Stimulated activated CD8-positive, alpha-beta memory T cell treated with anti-CD3 and anti-CD28 coated beads, Interleukin-4, amount 100 ng/mL, for 4 hours (primary cell): ENCODE results near the gene PARD6B.
A peak's percentile ranks its signal among the peaks of the same experiment; 100 is the strongest.
"Not testable (repeated sequence)": the region's sequence is repeated elsewhere in the genome, so short reads cannot be mapped to it uniquely, and the experiment has no call there.

Source experiments
- DNase-seq, 2 donors: peaks; one replicate each; pipeline ENCODE4 v3.0.0-alpha.2; 2020; ENCODE audit warnings: low read depth in 2 of 2, low spot score in 1 of 2

The PARD6B gene

GRCh38 chr20:50731055-50731929, at the start of gene PARD6B:
Gene PARD6B, plus strand, starts transcription at chr20:50731580. Its CDS starts 207 bp downstream, at chr20:50731787.
- DNase-seq = peak; percentile 99 to 100

GRCh38 chr20:50682065-50682464, 49.3 kb upstream of the PARD6B start:
- DNase-seq = no peak

GRCh38 chr20:50682947-50683530, 48.3 kb upstream of the PARD6B start:
- no peak for DNase-seq

- no peak for DNase-seq
Observed at GRCh38 chr20:50683570-50683969, 47.8 kb upstream of the PARD6B start.

- no peak for DNase-seq
Observed at GRCh38 chr20:50686821-50687220, 44.6 kb upstream of the PARD6B start.

GRCh38 chr20:50688256-50688975, 43.0 kb upstream of the PARD6B start:
- DNase-seq = no peak

GRCh38 chr20:50689864-50690649, 41.3 kb upstream of the PARD6B start:
- DNase-seq = no peak

- no peak for DNase-seq
Observed at GRCh38 chr20:50690650-50691572, 40.5 kb upstream of the PARD6B start, which contains the start of gene RIPOR3. Gene RIPOR3, minus strand, starts transcription at chr20:50691542. Its CDS starts 414 bp downstream, at chr20:50691128.

GRCh38 chr20:50691573-50692551, 39.5 kb upstream of the PARD6B start:
- DNase-seq = no peak

- DNase-seq = no peak
Observed at GRCh38 chr20:50692552-50692933, 38.8 kb upstream of the PARD6B start.

GRCh38 chr20:50693001-50693400, 38.4 kb upstream of the PARD6B start:
- no peak for DNase-seq

- DNase-seq = no peak
Observed at GRCh38 chr20:50694379-50695134, 36.8 kb upstream of the PARD6B start.

- no peak for DNase-seq
Observed at GRCh38 chr20:50695135-50695872, 36.1 kb upstream of the PARD6B start.

- not testable (repeated sequence) for DNase-seq
Observed at GRCh38 chr20:50698255-50698654, 33.1 kb upstream of the PARD6B start.

- no peak for DNase-seq
Observed at GRCh38 chr20:50699688-50700087, 31.7 kb upstream of the PARD6B start.

GRCh38 chr20:50701041-50701963, 30.1 kb upstream of the PARD6B start:
- no peak for DNase-seq
